VCaP (cell line): ENCODE results near the gene TPM3.

Source experiments
- H3K27ac ChIP-seq: fragments of 450-650 bp; 2 replicates; pipeline ENCODE4 v1.5.1; 2017
- TF ChIP-seq, protein P1 (sequence below): fragments of 450-650 bp; conservative IDR thresholded peaks from 2 replicates; pipeline ENCODE4 v1.5.1; 2017; ENCODE audit warnings: mild to moderate bottlenecking, moderate library complexity

TPM3 gene

DNA sequence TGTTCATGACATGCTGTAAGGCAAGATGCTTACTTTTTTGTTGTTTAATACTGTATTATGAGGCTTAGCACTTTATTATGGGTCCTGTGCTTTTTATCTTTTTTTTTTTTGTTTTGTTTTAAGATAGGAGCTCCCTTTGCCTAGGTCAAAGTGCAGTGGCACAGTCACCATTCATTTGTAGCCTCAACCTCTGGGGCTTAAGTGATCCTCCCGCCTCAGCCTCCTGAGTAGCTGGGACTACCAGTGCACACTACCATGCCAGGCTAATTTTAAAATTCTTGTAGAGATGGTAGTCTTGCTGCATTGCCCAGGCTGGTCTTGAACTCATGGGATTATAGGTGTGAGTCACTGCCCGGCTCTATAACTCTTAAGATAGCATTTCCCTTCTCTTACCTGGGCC, 33.5 kb upstream of the TPM3 start:
- TF ChIP-seq, protein P1, sequence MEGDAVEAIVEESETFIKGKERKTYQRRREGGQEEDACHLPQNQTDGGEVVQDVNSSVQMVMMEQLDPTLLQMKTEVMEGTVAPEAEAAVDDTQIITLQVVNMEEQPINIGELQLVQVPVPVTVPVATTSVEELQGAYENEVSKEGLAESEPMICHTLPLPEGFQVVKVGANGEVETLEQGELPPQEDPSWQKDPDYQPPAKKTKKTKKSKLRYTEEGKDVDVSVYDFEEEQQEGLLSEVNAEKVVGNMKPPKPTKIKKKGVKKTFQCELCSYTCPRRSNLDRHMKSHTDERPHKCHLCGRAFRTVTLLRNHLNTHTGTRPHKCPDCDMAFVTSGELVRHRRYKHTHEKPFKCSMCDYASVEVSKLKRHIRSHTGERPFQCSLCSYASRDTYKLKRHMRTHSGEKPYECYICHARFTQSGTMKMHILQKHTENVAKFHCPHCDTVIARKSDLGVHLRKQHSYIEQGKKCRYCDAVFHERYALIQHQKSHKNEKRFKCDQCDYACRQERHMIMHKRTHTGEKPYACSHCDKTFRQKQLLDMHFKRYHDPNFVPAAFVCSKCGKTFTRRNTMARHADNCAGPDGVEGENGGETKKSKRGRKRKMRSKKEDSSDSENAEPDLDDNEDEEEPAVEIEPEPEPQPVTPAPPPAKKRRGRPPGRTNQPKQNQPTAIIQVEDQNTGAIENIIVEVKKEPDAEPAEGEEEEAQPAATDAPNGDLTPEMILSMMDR: no peak
- H3K27ac ChIP-seq: no peak overlapping the region

DNA sequence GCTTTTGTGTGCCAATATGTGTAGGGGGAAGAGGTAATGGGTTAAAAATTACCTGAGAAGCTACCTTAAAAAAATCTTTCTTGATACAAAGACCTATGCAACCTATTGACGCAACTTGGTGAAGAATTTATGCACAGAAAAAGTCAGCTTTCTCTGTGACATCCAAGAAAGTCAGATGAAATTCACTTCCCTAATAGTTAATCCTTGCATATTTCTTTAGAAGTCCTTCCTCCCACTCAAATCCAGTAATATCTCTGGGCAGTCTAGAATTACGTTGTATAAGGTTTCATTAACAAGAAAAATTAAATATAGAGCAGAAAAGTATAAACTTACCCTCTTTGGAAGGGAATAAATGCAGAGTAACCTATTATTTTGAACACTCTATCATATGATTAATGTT, 31.7 kb upstream of the TPM3 start:
- peak overlapping the region; percentile 100; the same call in 1 of the 2 replicates for H3K27ac ChIP-seq
- TF ChIP-seq, protein P1: no peak

DNA sequence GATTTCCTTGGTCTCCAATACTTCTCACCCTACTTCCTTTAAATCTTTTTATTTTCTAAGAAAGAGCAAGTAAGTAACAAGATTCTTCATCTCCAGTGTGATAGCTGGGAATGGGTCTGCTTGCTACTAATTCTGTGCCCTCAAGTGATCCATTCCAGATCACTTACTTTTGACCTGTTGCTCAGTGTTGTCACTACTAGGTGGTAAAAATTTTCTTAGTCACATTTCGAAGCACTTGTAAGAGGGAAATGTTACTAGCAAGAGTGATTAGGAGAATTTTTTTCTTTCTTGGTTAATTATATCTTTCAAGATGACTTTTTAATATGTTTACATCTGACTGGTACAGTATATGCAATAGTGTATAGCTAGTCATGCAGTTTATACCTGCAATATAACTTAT, 31.0 kb upstream of the TPM3 start:
- TF ChIP-seq, protein P1: no peak
- peak overlapping the region; percentile 100; the same call in 1 of the 2 replicates for H3K27ac ChIP-seq

DNA sequence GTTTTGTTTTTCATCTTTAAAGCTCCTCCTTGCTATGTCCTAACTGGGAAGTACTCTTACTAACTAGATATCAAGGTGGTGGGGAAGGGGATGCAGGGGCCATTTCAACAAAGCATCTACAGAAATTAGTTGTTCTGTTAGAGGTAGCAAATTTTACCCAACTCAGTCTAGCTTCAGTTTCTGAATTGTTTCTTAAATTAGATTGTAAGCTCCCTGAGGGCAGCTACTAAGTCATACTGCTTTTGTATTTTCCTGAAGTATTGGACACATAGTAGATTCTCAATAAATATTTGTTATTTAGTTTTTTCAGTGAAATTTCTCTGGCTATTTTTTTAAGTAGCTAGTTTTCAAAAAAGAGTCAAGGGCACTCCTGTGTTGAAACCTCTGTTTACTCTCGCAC, 30.6 kb upstream of the TPM3 start:
- peak overlapping the region; percentile 100; the same call in 1 of the 2 replicates for H3K27ac ChIP-seq

DNA sequence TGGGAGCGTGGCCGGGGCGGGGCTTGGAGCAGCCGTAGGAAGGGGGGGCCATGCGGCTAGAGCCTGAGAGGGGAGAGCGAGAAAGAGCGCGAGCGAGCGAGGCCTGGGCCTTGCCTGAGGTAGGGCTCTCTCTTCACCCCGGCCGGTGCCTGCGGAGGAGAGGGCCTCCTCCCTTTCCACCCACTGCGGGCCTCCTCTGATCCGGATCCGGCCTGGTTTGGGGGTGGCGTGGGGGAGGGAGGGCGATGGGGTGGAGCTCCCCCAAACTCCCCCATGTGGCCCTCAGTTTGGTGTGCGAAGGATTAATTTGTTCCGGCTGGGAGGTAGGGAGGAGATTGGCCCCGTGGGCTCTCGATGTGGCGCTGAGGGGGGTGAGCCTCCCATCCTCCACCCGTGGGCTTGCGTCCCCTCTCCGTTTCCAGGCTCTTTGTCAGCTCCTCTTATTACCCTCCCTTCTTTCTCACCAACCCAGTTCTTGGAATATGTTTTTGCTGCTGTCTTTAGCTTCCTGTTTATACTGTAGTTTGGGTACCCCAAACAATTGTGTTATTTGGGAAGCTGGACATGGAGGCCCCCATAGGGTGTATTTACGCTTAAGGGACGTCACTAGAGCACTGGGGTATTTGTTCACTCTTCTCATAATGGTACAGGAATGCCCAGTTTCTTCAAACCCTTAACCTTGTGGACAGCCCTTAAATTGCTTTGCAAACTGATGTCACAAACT, 29.5 kb upstream of the TPM3 start:
- peak overlapping the region; percentile 100 for H3K27ac ChIP-seq
- TF ChIP-seq, protein P1: no peak

More for the DNA sequence above, 30.6 kb upstream of the TPM3 start:
- TF ChIP-seq, protein P1: no peak

DNA sequence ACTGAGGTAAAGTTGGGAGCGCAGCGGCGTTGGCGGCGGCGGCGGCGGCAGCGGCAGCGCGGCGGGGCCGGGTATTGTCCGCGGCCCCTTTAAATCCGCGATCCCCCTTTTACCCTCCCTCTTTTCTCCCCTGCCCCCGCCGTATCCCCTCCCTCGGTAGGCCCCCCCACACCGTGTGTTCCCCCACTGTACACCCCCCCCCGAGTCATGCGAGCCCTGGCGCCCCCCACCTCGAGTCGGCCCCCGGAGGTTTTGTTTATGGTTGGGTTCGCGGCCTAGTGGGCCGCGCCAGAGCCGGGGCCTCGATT, 29.0 kb upstream of the TPM3 start:
- H3K27ac ChIP-seq: peak overlapping the region; percentile 100
- TF ChIP-seq, protein P1: no peak

DNA sequence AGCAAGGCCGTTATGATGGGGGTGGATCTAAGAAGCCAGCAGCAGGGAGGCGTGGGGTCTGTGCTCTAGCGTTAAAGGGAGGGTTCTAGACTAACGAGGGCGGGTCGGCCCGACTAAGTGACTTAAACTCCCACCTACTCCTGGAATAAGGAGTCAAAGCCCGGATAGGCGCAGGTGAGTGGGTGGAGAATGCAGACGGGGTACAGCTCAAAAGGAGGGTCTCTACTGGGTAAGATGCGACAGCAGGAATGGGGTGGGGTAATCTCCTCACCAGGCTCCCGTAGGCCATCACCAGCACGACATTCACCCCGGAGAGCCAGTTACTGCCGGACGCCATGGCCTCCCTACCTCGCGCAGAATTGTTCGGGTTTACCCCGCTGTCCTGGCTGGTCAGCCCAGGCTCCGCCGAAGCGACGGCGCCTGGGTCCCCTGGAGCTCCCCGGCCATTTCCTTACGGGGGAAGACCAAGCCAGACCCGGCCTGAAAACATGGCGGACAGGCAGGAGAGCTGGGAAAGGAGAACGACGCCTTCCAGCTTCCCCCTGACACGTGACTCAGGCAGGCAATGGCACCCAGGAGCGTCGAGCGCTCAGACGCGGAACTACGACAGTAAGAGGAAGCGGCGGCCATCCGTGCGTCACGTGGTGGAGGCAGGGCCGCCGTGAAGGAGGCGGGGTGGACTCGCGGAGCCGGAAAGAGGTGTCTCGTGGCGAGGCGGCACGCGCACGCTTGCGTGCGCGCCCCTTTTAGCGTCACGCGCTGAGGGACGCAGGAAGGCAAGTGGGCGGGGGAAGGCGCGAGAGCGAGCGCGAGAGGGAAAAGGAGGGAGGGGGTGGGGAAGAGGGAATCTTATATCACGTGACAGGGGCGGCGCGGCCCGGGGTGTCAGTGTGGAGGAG, 28.4 kb upstream of the TPM3 start, which contains the start of gene UBAP2L:
Gene UBAP2L, plus strand, starts transcription at position 885 of the 899 bp plus-strand sequence. CDS start 4,169 bp downstream, outside the sequence.
- TF ChIP-seq, protein P1: no peak
- peak within 1 kb of the TSS; percentile 100 for H3K27ac ChIP-seq
